ENCODE measurements around the gene EYA4.

Gene EYA4

GRCh38 chr6:133526436-133526835 lies 285.3 kb downstream of the EYA4 start:
- Histone ChIP-seq H3K4me3 (no peak overlapping the region), H3K36me3 (no peaks in the 10 kb centered on the region), H3K9me3 (no peaks in the 10 kb centered on the region), H3K4me1 (no peaks in the 10 kb centered on the region), H3K27me3 (no peaks in the 10 kb centered on the region), H3K27ac (no peak overlapping the region)
- DNase-seq = no peak
- no peak for TF ChIP-seq CTCF (IDR thresholded peaks at IDR 0.05)
- intact Hi-C loops (cut with DNase I; ENCODE audit: low total_unique reads) = no loop called here

GRCh38 chr6:133528566-133528965 lies 287.4 kb downstream of the EYA4 start:
- no peaks in the 10 kb centered on the region for H3K27me3 ChIP-seq
- no peak for DNase-seq
- no peaks in the 10 kb centered on the region for H3K9me3 ChIP-seq
- TF ChIP-seq CTCF (IDR thresholded peaks at IDR 0.05) = no peak
- no peak overlapping the region for H3K4me3 ChIP-seq
- no peaks in the 10 kb centered on the region for H3K36me3 ChIP-seq
- H3K4me1 ChIP-seq = no peaks in the 10 kb centered on the region
- H3K27ac ChIP-seq = no peak overlapping the region
- intact Hi-C loops (cut with DNase I; ENCODE audit: low total_unique reads) = no loop called here

GRCh38 chr6:133532908-133533307 lies 291.8 kb downstream of the EYA4 start:
- intact Hi-C loops (cut with DNase I; ENCODE audit: low total_unique reads) = no loop called here
- no peaks in the 10 kb centered on the region for H3K27me3 ChIP-seq
- H3K27ac ChIP-seq = no peak overlapping the region
- no peak overlapping the region for H3K4me3 ChIP-seq
- H3K36me3 ChIP-seq = no peaks in the 10 kb centered on the region
- H3K9me3 ChIP-seq = no peaks in the 10 kb centered on the region
- DNase-seq = no peak
- no peak for TF ChIP-seq CTCF (IDR thresholded peaks at IDR 0.05)
- no peaks in the 10 kb centered on the region for H3K4me1 ChIP-seq

- intact Hi-C loops (cut with DNase I; ENCODE audit: low total_unique reads) = no loop called here
These were observed 298.5 kb downstream of the EYA4 start for GRCh38 chr6:133539502-133540259.

GRCh38 chr6:133540361-133540760 lies 299.2 kb downstream of the EYA4 start:
- no peaks in the 10 kb centered on the region for H3K9me3 ChIP-seq
- H3K36me3 ChIP-seq = no peaks in the 10 kb centered on the region
- no peak for TF ChIP-seq CTCF (IDR thresholded peaks at IDR 0.05)
- intact Hi-C loops (cut with DNase I; ENCODE audit: low total_unique reads) = no loop called here
- H3K4me1 ChIP-seq = peaks cover 0 to under 1% (median 0%) of the 10 kb centered on the region in 4 donors
- H3K27ac ChIP-seq = no peak overlapping the region
- no peaks in the 10 kb centered on the region for H3K27me3 ChIP-seq
- no peak overlapping the region for H3K4me3 ChIP-seq
- no peak for DNase-seq

More at GRCh38 chr6:133539502-133540259, 298.5 kb downstream of the EYA4 start:
- Histone ChIP-seq H3K4me3 (no peak overlapping the region), H3K4me1 (no peaks in the 10 kb centered on the region), H3K9me3 (no peaks in the 10 kb centered on the region), H3K27me3 (no peaks in the 10 kb centered on the region), H3K36me3 (no peaks in the 10 kb centered on the region), H3K27ac (no peak overlapping the region)
- TF ChIP-seq CTCF (IDR thresholded peaks at IDR 0.05) = no peak
- no peak for DNase-seq

All from tibial artery (tissue), 4 donors.